Endothelial cell of umbilical vein (primary cell): Measurements from ENCODE around the gene GLYAT. TPM values are rescaled to one million over a fixed set of nuclear protein-coding genes. Genes with fewer than 3 reads are reported as not detected.

ENCODE experiments used
- BruUV-seq: library from RNA; stranded (reverse); fragments of 400-500 nt; replicated peaks from 2 replicates; lab custom pipeline; 2021; lab: Mats Ljungman, UMichigan
- CTCF ChIA-PET: fragments of 300-600, 350-600 bp; sonication (Branson Sonifier 250); formaldehyde crosslinking; loops from one replicate; lab custom pipeline; 2021; ENCODE audit warnings: antibody characterized with exemption, inconsistent platforms; lab: Charles Lee
- POLR2A ChIA-PET: fragments of 300-600, 350-600 bp; sonication (Branson Sonifier 250); formaldehyde crosslinking; loops from one replicate; lab custom pipeline; 2021; ENCODE audit warnings: antibody characterized with exemption, inconsistent platforms; lab: Charles Lee
- DNase-seq: peaks from one replicate; pipeline ENCODE4 v3.0.0-alpha.2; 2011; ENCODE audit warnings: low read depth, low spot score
- FAIRE-seq: peaks from 2 replicates; lab custom pipeline; 2011; peaks lifted over from hg19 to GRCh38; lab: Jason Lieb, UNC
- H2AFZ ChIP-seq: 2 replicates; pipeline ENCODE4 v1.6.0; 2012; ENCODE audit warnings: low read depth, low read length, control low read depth, inconsistent platforms
- H3K27ac ChIP-seq: 2 replicates; pipeline ENCODE4 v1.5.1; 2011; ENCODE audit warnings: low read depth, mild to moderate bottlenecking, control low read depth, low read length, moderate library complexity; ENCODE audit not compliant: insufficient read depth
- H3K27me3 ChIP-seq, 2 experiments: 2 replicates each; pipeline versions ENCODE4 v1.6.0 to v1.6.1; 2011; ENCODE audit warnings: low read length in 2 of 2, mixed read lengths in 1 of 2; ENCODE audit not compliant: control insufficient read depth in 2 of 2, insufficient read depth in 2 of 2
- H3K36me3 ChIP-seq, 2 experiments: 2 replicates in 1 of 2; 3 replicates in 1 of 2; pipeline ENCODE4 v1.5.1; 2011; ENCODE audit warnings: low read length in 2 of 2, mild to moderate bottlenecking in 1 of 2, moderate library complexity in 1 of 2; ENCODE audit not compliant: control insufficient read depth in 2 of 2, insufficient read depth in 2 of 2; ENCODE audit errors: extremely low read depth in 1 of 2
- H3K4me1 ChIP-seq: 3 replicates; pipeline ENCODE4 v1.5.1; 2011; ENCODE audit warnings: mild to moderate bottlenecking, low read length; ENCODE audit not compliant: control insufficient read depth, insufficient read depth; ENCODE audit errors: extremely low read depth
- H3K4me2 ChIP-seq: 2 replicates; pipeline ENCODE4 v1.6.1; 2011; ENCODE audit warnings: low read length, control low read depth, mixed read lengths; ENCODE audit not compliant: insufficient read depth
- H3K4me3 ChIP-seq, 3 experiments: fragments of 200-600 bp in 1 of 3; sonication (generic), shearing (Covaris generic) in 1 of 3; replicated peaks in 1 of 3; 2 replicates each; pipeline ENCODE4 v1.5.1; 2011 to 2016; ENCODE audit warnings: control low read depth in 3 of 3, low read length in 3 of 3, mild to moderate bottlenecking in 2 of 3, inconsistent platforms in 1 of 3, low read depth in 1 of 3, moderate library complexity in 1 of 3; ENCODE audit not compliant: insufficient read depth in 1 of 3
- H3K79me2 ChIP-seq: 2 replicates; pipeline ENCODE4 v1.6.0; 2012; ENCODE audit warnings: low read length, inconsistent platforms; ENCODE audit not compliant: control insufficient read depth, insufficient read depth
- H3K9ac ChIP-seq: replicated peaks from 2 replicates; pipeline ENCODE3; 2011; ENCODE audit warnings: low read length, control low read depth; ENCODE audit not compliant: insufficient read depth; ENCODE audit errors: extremely low read depth
- H3K9me1 ChIP-seq: replicated peaks from 3 replicates; pipeline ENCODE4 v1.6.0; 2011; ENCODE audit warnings: mild to moderate bottlenecking, low read length; ENCODE audit not compliant: control insufficient read depth, insufficient read depth; ENCODE audit errors: extremely low read depth
- H3K9me3 ChIP-seq: replicated peaks from 2 replicates; pipeline ENCODE4 v1.5.1; 2012; ENCODE audit warnings: low read length, inconsistent platforms; ENCODE audit not compliant: control insufficient read depth, insufficient read depth
- H4K20me1 ChIP-seq: replicated peaks from 2 replicates; pipeline ENCODE3; 2011; ENCODE audit warnings: mild to moderate bottlenecking, low read length; ENCODE audit not compliant: control insufficient read depth, insufficient read depth; ENCODE audit errors: extremely low read depth
- CTCF ChIP-seq, 2 donors: IDR thresholded peaks; 1 replicate in 1 of 2; 2 replicates in 1 of 2; pipeline ENCODE4 v1.5.1; 2011; ENCODE audit warnings: low read length in 2 of 2, mild to moderate bottlenecking in 2 of 2, moderate library complexity in 2 of 2, control low read depth in 1 of 2, inconsistent platforms in 1 of 2, low read depth in 1 of 2; ENCODE audit not compliant: insufficient read depth in 1 of 2; ENCODE audit errors: extremely low read depth in 1 of 2
- EZH2 ChIP-seq: IDR thresholded peaks from 2 replicates; pipeline ENCODE4 v1.6.1; 2012; ENCODE audit warnings: borderline replicate concordance, low read depth, mild to moderate bottlenecking, moderate library complexity, low read length, inconsistent platforms; ENCODE audit not compliant: severe bottlenecking
- FOS ChIP-seq: IDR thresholded peaks from 2 replicates; pipeline ENCODE4 v1.6.1; 2011; ENCODE audit warnings: mild to moderate bottlenecking, low read length, moderate library complexity, borderline replicate concordance; ENCODE audit not compliant: insufficient read depth
- GATA2 ChIP-seq: IDR thresholded peaks from 2 replicates; pipeline ENCODE4 v1.7.0; 2011; ENCODE audit warnings: low read depth, mild to moderate bottlenecking, moderate library complexity, mixed read lengths, low read length; ENCODE audit not compliant: insufficient read length, insufficient read depth
- JUN ChIP-seq: IDR thresholded peaks from 2 replicates; pipeline ENCODE4 v1.6.1; 2011; ENCODE audit warnings: borderline replicate concordance, low read depth; ENCODE audit not compliant: insufficient read length, insufficient read depth
- MAX ChIP-seq: IDR thresholded peaks from 2 replicates; pipeline ENCODE4 v1.6.1; 2011; ENCODE audit not compliant: insufficient read depth, insufficient read length
- MYC ChIP-seq: IDR thresholded peaks from one replicate; pipeline ENCODE4 v1.6.1; 2011; ENCODE audit warnings: mild to moderate bottlenecking, low read depth, low read length
- POLR2A ChIP-seq: IDR thresholded peaks from 2 replicates; pipeline ENCODE4 v1.6.1; 2012; ENCODE audit warnings: low read depth, mild to moderate bottlenecking, control low read depth, low read length
- POLR2AphosphoS5 ChIP-seq: IDR thresholded peaks from 2 replicates; pipeline ENCODE4 v1.6.1; 2012; ENCODE audit warnings: low read depth, mild to moderate bottlenecking, control low read depth, low read length, moderate library complexity; ENCODE audit not compliant: insufficient read depth
- dilution Hi-C: fragments of 300-500 bp; cut with MboI; formaldehyde crosslinking; loops from one replicate; pipeline ENCODE4 v1.15.0; 2019; ENCODE audit warnings: low sequenced_read_pairs; ENCODE audit not compliant: extremely low pct_ligation_motif_present
- intact Hi-C: fragments of 100-400 bp; cut with micrococcal nuclease; formaldehyde crosslinking; loops from one replicate; pipeline ENCODE4 v1.10.0; 2022
- polyA plus RNA-seq, 4 experiments: library from polyadenylated mRNA; depleted of rRNA in 3 of 4; stranded (reverse) in 3 of 4; unstranded in 1 of 4; fragments of >200 nt; gene quantifications; 2 replicates each; pipeline versions ENCODE4 v1.2.1 to v1.2.3, GENCODE V29; 2011 to 2012; ENCODE audit warnings: missing spikeins in 1 of 4
- total RNA-seq: library from RNA; stranded (reverse); gene quantifications from 2 replicates; pipeline ENCODE4 v1.2.3, GENCODE V29; 2021

The GLYAT gene
- total and polyA plus RNA-seq, 2 donors (not counting 3 experiments of a cell fraction or from before 2014, with no cell fraction given): not detected

GRCh38 chr11:58719406-58720117 is 12.2 kb downstream of the GLYAT start:
- Histone ChIP-seq H3K79me2 (no peaks in the 10 kb centered on the region), H3K27ac (no peak overlapping the region), H3K36me3 (no peaks in the 10 kb centered on the region), H2AFZ (no peak overlapping the region), H3K4me3 (no peak overlapping the region), H3K9ac (no peak overlapping the region), H3K9me1 (no peaks in the 10 kb centered on the region), H4K20me1 (no peaks in the 10 kb centered on the region), H3K4me1 (no peaks in the 10 kb centered on the region), H3K9me3 (no peaks in the 10 kb centered on the region), H3K4me2 (no peak overlapping the region), H3K27me3 (no peaks in the 10 kb centered on the region)
- no TSS peak for BruUV-seq
- ChIA-PET CTCF (no interaction called here), POLR2A (no interaction called here)
- intact Hi-C loops (no loop called here), dilution Hi-C loops (no loop called here)
- DNase-seq (no peak), FAIRE-seq (no peak)
- no peak for TF ChIP-seq MAX
- TF ChIP-seq POLR2AphosphoS5: no peak
- TF ChIP-seq CTCF (IDR thresholded peaks at IDR 0.05; ENCODE audit: extremely low read depth in 1 of 2, insufficient read depth in 1 of 2, low read depth in 1 of 2, low read length in 2 of 2): no peak

GRCh38 chr11:58712531-58712930 is 19.2 kb downstream of the GLYAT start:
- no peak for FAIRE-seq
- no peak for TF ChIP-seq POLR2A
- TF ChIP-seq POLR2AphosphoS5: no peak
- no peak for TF ChIP-seq GATA2
- TF ChIP-seq CTCF (IDR thresholded peaks at IDR 0.05; ENCODE audit: extremely low read depth in 1 of 2, insufficient read depth in 1 of 2, low read depth in 1 of 2, low read length in 2 of 2): no peak
- no peak for TF ChIP-seq FOS
- no peak for TF ChIP-seq EZH2
- TF ChIP-seq MYC: no peak
- TF ChIP-seq MAX: no peak
- no peak for TF ChIP-seq JUN
- BruUV-seq: no TSS peak
- Histone ChIP-seq H3K4me2 (no peak overlapping the region), H3K9ac (no peak overlapping the region), H3K4me3 (no peak overlapping the region), H3K27ac (no peak overlapping the region), H3K9me3 (no peaks in the 10 kb centered on the region), H3K36me3 (no peaks in the 10 kb centered on the region), H2AFZ (no peak overlapping the region), H3K9me1 (no peaks in the 10 kb centered on the region), H3K4me1 (no peaks in the 10 kb centered on the region), H4K20me1 (no peaks in the 10 kb centered on the region), H3K27me3 (no peaks in the 10 kb centered on the region), H3K79me2 (no peaks in the 10 kb centered on the region)
- ChIA-PET CTCF (no interaction called here), POLR2A (no interaction called here)
- no peak for DNase-seq
- dilution Hi-C loops: no loop called here
- intact Hi-C loops: no loop called here
